Suprapubic skin (tissue), 4 donors: ENCODE results near the gene TTC29.

Experiments
- CTCF ChIP-seq, 2 donors: fragments of 200-600 bp in 1 of 2; fragments of 450-650 bp in 1 of 2; sonication (generic) in 1 of 2; IDR thresholded peaks; one replicate each; pipeline ENCODE4 v1.5.1; 2016 to 2019; ENCODE audit warnings: antibody characterized with exemption in 2 of 2, mild to moderate bottlenecking in 1 of 2, moderate library complexity in 1 of 2
- EP300 ChIP-seq: sonication (generic); formaldehyde crosslinking; IDR thresholded peaks from one replicate; pipeline ENCODE4 v1.6.1; 2017; ENCODE audit warnings: antibody characterized with exemption
- POLR2A ChIP-seq, 2 donors: fragments of 450-650 bp; IDR thresholded peaks; one replicate each; pipeline ENCODE4 v1.6.1; 2017; ENCODE audit warnings: antibody characterized with exemption in 2 of 2, mild to moderate bottlenecking in 2 of 2, moderate library complexity in 2 of 2
- POLR2AphosphoS5 ChIP-seq, 3 donors: sonication (generic); formaldehyde crosslinking; IDR thresholded peaks; one replicate each; pipeline ENCODE4 v1.6.1; 2017; ENCODE audit warnings: antibody characterized with exemption in 3 of 3

GRCh38 chr4:146900295-146900694 is 45.4 kb downstream of the TTC29 start:
- TF ChIP-seq POLR2A (IDR thresholded peaks at IDR 0.05), result no peak
- no peak for TF ChIP-seq CTCF (IDR thresholded peaks at IDR 0.05)
- no peak for TF ChIP-seq POLR2AphosphoS5 (IDR thresholded peaks at IDR 0.05)
- TF ChIP-seq EP300, result no peak
